H9 (cell line): ENCODE results near the gene GOLGA6L6. TPM values are rescaled to one million over a fixed set of nuclear protein-coding genes. Genes with fewer than 3 reads are reported as not detected.
"Not testable (repeated sequence)": the region's sequence is repeated elsewhere in the genome, so short reads cannot be mapped to it uniquely, and the experiment has no call there.

Experiments
- DNase-seq: peaks from one replicate; pipeline ENCODE4 v3.0.0-alpha.2; 2017
- H2AFZ ChIP-seq: one replicate; pipeline ENCODE4 v1.6.1; 2013; ENCODE audit warnings: mild to moderate bottlenecking, low read length, control low read depth, moderate library complexity
- H2AK5ac ChIP-seq: 2 replicates; pipeline ENCODE4 v1.6.1; 2013; ENCODE audit warnings: low read length, control low read depth, mixed read lengths; ENCODE audit not compliant: insufficient read length
- H2BK120ac ChIP-seq: one replicate; pipeline ENCODE4 v1.6.1; 2013; ENCODE audit warnings: low read depth, mild to moderate bottlenecking, low read length, control low read depth, inconsistent platforms; ENCODE audit not compliant: poor library complexity, severe bottlenecking
- H2BK12ac ChIP-seq: 2 replicates; pipeline ENCODE4 v1.6.1; 2013; ENCODE audit warnings: low read length, control low read depth, mixed read lengths, low read depth; ENCODE audit not compliant: insufficient read length
- H2BK15ac ChIP-seq: 2 replicates; pipeline ENCODE4 v1.6.1; 2013; ENCODE audit warnings: low read depth, low read length, control low read depth
- H2BK20ac ChIP-seq: one replicate; pipeline ENCODE4 v1.6.1; 2013; ENCODE audit warnings: low read depth, mild to moderate bottlenecking, low read length, control low read depth, inconsistent platforms; ENCODE audit not compliant: poor library complexity, severe bottlenecking
- H2BK5ac ChIP-seq: 2 replicates; pipeline ENCODE4 v1.6.1; 2013; ENCODE audit warnings: low read length, control low read depth, mixed read lengths; ENCODE audit not compliant: insufficient read length
- H3K14ac ChIP-seq: 2 replicates; pipeline ENCODE4 v1.6.1; 2013; ENCODE audit warnings: low read length, control low read depth; ENCODE audit not compliant: insufficient read depth
- H3K18ac ChIP-seq: 2 replicates; pipeline ENCODE4 v1.6.1; 2013; ENCODE audit warnings: low read depth, mild to moderate bottlenecking, mixed read lengths, low read length, control low read depth; ENCODE audit not compliant: insufficient read length
- H3K23ac ChIP-seq: 2 replicates; pipeline ENCODE4 v1.6.1; 2013; ENCODE audit warnings: low read length, control low read depth, mixed read lengths, low read depth; ENCODE audit not compliant: insufficient read length
- H3K23me2 ChIP-seq: 2 replicates; pipeline ENCODE4 v1.6.1; 2013; ENCODE audit warnings: low read depth, mild to moderate bottlenecking, mixed read lengths, low read length, control low read depth; ENCODE audit not compliant: insufficient read length, poor library complexity, severe bottlenecking
- H3K27ac ChIP-seq: 2 replicates; pipeline ENCODE4 v1.5.1; 2013; ENCODE audit warnings: low read length, control low read depth, mixed read lengths, low read depth; ENCODE audit not compliant: insufficient read length
- H3K27me3 ChIP-seq: 2 replicates; pipeline ENCODE4 v1.6.1; 2013; ENCODE audit warnings: low read length, control low read depth, inconsistent platforms; ENCODE audit not compliant: insufficient read depth
- H3K4ac ChIP-seq: 2 replicates; pipeline ENCODE4 v1.6.1; 2013; ENCODE audit warnings: low read depth, mild to moderate bottlenecking, control low read depth, inconsistent platforms, low read length, moderate library complexity
- H3K4me1 ChIP-seq: 2 replicates; pipeline ENCODE4 v1.6.1; 2013; ENCODE audit warnings: low read length, control low read depth, inconsistent platforms; ENCODE audit not compliant: insufficient read depth
- H3K4me2 ChIP-seq: 2 replicates; pipeline ENCODE4 v1.6.1; 2013; ENCODE audit warnings: low read length, control low read depth, mixed read lengths; ENCODE audit not compliant: insufficient read length, insufficient read depth
- H3K56ac ChIP-seq: 2 replicates; pipeline ENCODE4 v1.6.1; 2013; ENCODE audit warnings: low read depth, mild to moderate bottlenecking, mixed read lengths, low read length, control low read depth; ENCODE audit not compliant: insufficient read length
- H3K79me1 ChIP-seq: 2 replicates; pipeline ENCODE4 v1.6.1; 2013; ENCODE audit warnings: low read depth, mild to moderate bottlenecking, moderate library complexity, low read length, control low read depth, inconsistent platforms; ENCODE audit not compliant: insufficient read depth, poor library complexity, severe bottlenecking
- H3K79me2 ChIP-seq: 2 replicates; pipeline ENCODE4 v1.6.1; 2013; ENCODE audit warnings: low read length, control low read depth, inconsistent platforms; ENCODE audit not compliant: insufficient read depth
- H3K9ac ChIP-seq: 2 replicates; pipeline ENCODE4 v1.6.1; 2013; ENCODE audit warnings: low read length, control low read depth, mixed read lengths; ENCODE audit not compliant: insufficient read length; ENCODE audit errors: extremely low read depth
- H3K9me3 ChIP-seq: one replicate; pipeline ENCODE4 v1.6.1; 2013; ENCODE audit warnings: low read depth, low read length, inconsistent platforms; ENCODE audit not compliant: control insufficient read depth
- H3T11ph ChIP-seq: one replicate; pipeline ENCODE4 v1.6.1; 2013; ENCODE audit warnings: mild to moderate bottlenecking, low read length, control low read depth, inconsistent platforms
- H4K20me1 ChIP-seq: one replicate; pipeline ENCODE4 v1.6.1; 2013; ENCODE audit not compliant: control insufficient read depth, insufficient read length, insufficient read depth
- H4K5ac ChIP-seq: 2 replicates; pipeline ENCODE4 v1.6.1; 2013; ENCODE audit warnings: low read depth, mild to moderate bottlenecking, mixed read lengths, low read length, control low read depth; ENCODE audit not compliant: insufficient read length
- H4K8ac ChIP-seq: replicated peaks from 2 replicates; pipeline ENCODE4 v1.6.1; 2013; ENCODE audit warnings: low read length, control low read depth, mixed read lengths, low read depth; ENCODE audit not compliant: insufficient read length
- H4K91ac ChIP-seq: 2 replicates; pipeline ENCODE4 v1.6.1; 2013; ENCODE audit warnings: low read depth, mild to moderate bottlenecking, moderate library complexity, mixed read lengths, low read length, control low read depth; ENCODE audit not compliant: insufficient read length
- H3K27ac Mint-ChIP-seq, 3 experiments: 2 replicates in 2 of 3; 3 replicates in 1 of 3; pipeline ENCODE4 v1.8.0; 2020 to 2021; ENCODE audit warnings: mixed read lengths in 3 of 3, mild to moderate bottlenecking in 1 of 3, moderate library complexity in 1 of 3
- H3K27me3 Mint-ChIP-seq: 2 replicates; pipeline ENCODE4 v1.8.0; 2021; ENCODE audit warnings: low read depth, mild to moderate bottlenecking, moderate library complexity, mixed read lengths
- H3K36me3 Mint-ChIP-seq, 3 experiments: 2 replicates in 2 of 3; 3 replicates in 1 of 3; pipeline ENCODE4 v1.8.0; 2020 to 2021; ENCODE audit warnings: low read depth in 3 of 3, mixed read lengths in 3 of 3; ENCODE audit not compliant: insufficient read depth in 1 of 3
- H3K4me1 Mint-ChIP-seq, 2 experiments: 2 replicates each; pipeline ENCODE4 v1.8.0; 2020; ENCODE audit warnings: mixed read lengths in 2 of 2
- H3K4me3 Mint-ChIP-seq, 2 experiments: 2 replicates in 1 of 2; 3 replicates in 1 of 2; pipeline ENCODE4 v1.8.0; 2020 to 2021; ENCODE audit warnings: mild to moderate bottlenecking in 2 of 2, mixed read lengths in 2 of 2, moderate library complexity in 1 of 2
- H3K9me3 Mint-ChIP-seq, 2 experiments: 2 replicates in 1 of 2; 3 replicates in 1 of 2; pipeline ENCODE4 v1.8.0; 2020; ENCODE audit warnings: mild to moderate bottlenecking in 2 of 2, mixed read lengths in 2 of 2, moderate library complexity in 1 of 2
- WGBS: extraction: QIAGEN DNeasy Blood & Tissue Kit; methylation state at CpG from one replicate; pipeline ENCODE4 v1.1.7; 2013; ENCODE audit warnings: missing lambda C conversion rate, low lambda C conversion rate, mixed read lengths; ENCODE audit not compliant: insufficient read length; ENCODE audit errors: extremely low coverage; 5-methylcytosine and 5-hydroxymethylcytosine counted together
- total RNA-seq: library from RNA; stranded (reverse); gene quantifications from 2 replicates; pipeline ENCODE4 v1.2.1, GENCODE V29; 2021

GOLGA6L6 gene
- total RNA-seq, 1 experiment from 2014 or later = not detected

GRCh38 chr15:20582109-20582725, 40.6 kb upstream of the GOLGA6L6 start:
- H3K18ac ChIP-seq, H3K56ac ChIP-seq, H3K9ac ChIP-seq, H3K4me1 Mint-ChIP-seq, H4K20me1 ChIP-seq, H4K8ac ChIP-seq, H2BK20ac ChIP-seq, H3K4me1 ChIP-seq, H2BK12ac ChIP-seq, H3K4me3 Mint-ChIP-seq, H2BK120ac ChIP-seq, H4K91ac ChIP-seq, H3K4me2 ChIP-seq, H2AFZ ChIP-seq, H4K5ac ChIP-seq, H3K27ac ChIP-seq, DNase-seq, H3K9me3 ChIP-seq, H3K79me2 ChIP-seq, H3K27me3 Mint-ChIP-seq, H2BK5ac ChIP-seq, H3K27ac Mint-ChIP-seq, H3K23ac ChIP-seq, H3K79me1 ChIP-seq, H3K27me3 ChIP-seq, H3K36me3 Mint-ChIP-seq, H3T11ph ChIP-seq, H3K14ac ChIP-seq, H2AK5ac ChIP-seq, H3K4ac ChIP-seq, H3K23me2 ChIP-seq, H2BK15ac ChIP-seq: not testable (repeated sequence)
- H3K9me3 Mint-ChIP-seq = peaks cover 12 to 20% of the 10 kb centered on the region in 2 experiments
- WGBS = no CpG with 5 or more reads among the region's 39 CpGs

GRCh38 chr15:20581261-20582108, 39.9 kb upstream of the GOLGA6L6 start:
- H4K5ac ChIP-seq, H3K4me1 ChIP-seq, H2BK5ac ChIP-seq, H4K20me1 ChIP-seq, H2AK5ac ChIP-seq, H3K79me1 ChIP-seq, H4K91ac ChIP-seq, H3K23me2 ChIP-seq, H2BK12ac ChIP-seq, H3K27me3 Mint-ChIP-seq, H3K23ac ChIP-seq, H3K56ac ChIP-seq, H2BK15ac ChIP-seq, H3K4me1 Mint-ChIP-seq, H3K9me3 ChIP-seq, DNase-seq, H3K4ac ChIP-seq, H3K9ac ChIP-seq, H2BK120ac ChIP-seq, H3K27me3 ChIP-seq, H3K36me3 Mint-ChIP-seq, H3K18ac ChIP-seq, H4K8ac ChIP-seq, H3K27ac Mint-ChIP-seq, H3K4me3 Mint-ChIP-seq, H3K4me2 ChIP-seq, H2BK20ac ChIP-seq, H3K27ac ChIP-seq, H3T11ph ChIP-seq, H3K14ac ChIP-seq, H2AFZ ChIP-seq, H3K79me2 ChIP-seq: not testable (repeated sequence)
- H3K9me3 Mint-ChIP-seq = peaks cover 10 to 16% of the 10 kb centered on the region in 2 experiments
- no CpG with 5 or more reads among the region's 62 CpGs for WGBS
